GDM1 (cell line): ENCODE results near the gene OGT.
A peak's percentile ranks its signal among the peaks of the same experiment; 100 is the strongest.
"Not testable (repeated sequence)": the region's sequence is repeated elsewhere in the genome, so short reads cannot be mapped to it uniquely, and the experiment has no call there.

Source experiments
- DNase-seq: peaks from one replicate; lab custom pipeline; 2025; lab: John Stamatoyannopoulos, UW

The OGT gene

GRCh38 chrX:71586929-71587328, 54.0 kb downstream of the OGT start:
- DNase-seq: no peak

DNA sequence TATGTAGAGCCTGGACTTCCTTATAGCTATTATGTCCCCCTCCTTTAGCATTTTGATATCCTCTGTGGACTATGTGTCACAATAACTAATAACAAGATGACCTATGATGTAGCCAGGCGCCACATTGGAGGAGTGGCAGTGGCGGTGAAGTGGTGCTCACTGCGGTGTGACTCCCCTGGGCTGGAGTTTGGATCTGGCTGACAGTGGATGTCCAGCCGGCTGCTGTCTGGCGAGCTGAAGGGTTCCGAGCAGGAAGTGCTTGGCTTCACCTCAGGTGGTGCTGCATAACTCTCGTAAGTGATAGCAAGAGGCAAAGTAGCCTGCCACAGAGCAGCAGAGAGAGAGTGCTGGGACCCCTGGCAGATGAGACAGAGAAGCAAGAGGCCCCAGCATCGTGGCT, 60.3 kb downstream of the OGT start:
- DNase-seq: not testable (repeated sequence)

- DNase-seq: no peak
Observed at GRCh38 chrX:71599965-71600364, 67.1 kb downstream of the OGT start.

DNA sequence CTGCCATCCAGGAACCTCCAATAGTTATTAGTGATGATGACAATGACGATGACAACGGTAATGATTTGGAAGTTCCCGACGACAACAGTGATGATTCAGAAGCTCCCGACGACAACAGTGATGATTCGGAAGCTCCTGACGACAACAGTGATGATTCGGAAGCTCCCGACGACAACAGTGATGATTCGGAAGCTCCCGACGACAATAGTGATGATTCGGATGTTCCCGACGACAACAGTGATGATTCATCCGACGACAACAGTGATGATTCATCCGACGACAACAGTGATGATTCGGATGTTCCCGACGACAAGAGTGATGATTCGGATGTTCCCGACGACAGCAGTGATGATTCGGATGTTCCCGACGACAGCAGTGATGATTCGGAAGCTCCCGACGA, 70.7 kb downstream of the OGT start:
- no peak for DNase-seq

GRCh38 chrX:71604141-71604540, 71.2 kb downstream of the OGT start:
- DNase-seq: no peak

GRCh38 chrX:71604796-71605568, 72.1 kb downstream of the OGT start:
- DNase-seq: no peak

GRCh38 chrX:71606536-71607216, 73.8 kb downstream of the OGT start:
- DNase-seq: no peak

DNA sequence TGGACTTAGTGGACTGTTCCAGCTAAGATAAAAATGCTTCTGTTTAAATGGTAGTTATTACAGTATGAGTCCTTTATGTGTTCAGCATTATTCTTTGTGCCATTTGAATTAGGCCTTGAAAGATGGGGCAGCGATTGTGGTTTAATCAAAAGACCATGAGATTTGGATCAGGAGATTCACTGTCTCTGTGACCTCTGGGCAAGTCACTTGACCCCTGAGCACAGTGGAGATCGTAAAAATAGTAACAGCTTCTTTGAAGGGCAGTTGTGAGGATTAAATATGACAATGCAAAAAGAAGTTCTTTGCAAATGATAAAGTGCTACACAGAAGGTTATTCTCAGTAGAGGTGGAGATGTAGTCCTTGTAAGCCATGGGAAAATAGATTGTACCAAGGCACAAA, 74.6 kb downstream of the OGT start:
- DNase-seq: no peak

DNA sequence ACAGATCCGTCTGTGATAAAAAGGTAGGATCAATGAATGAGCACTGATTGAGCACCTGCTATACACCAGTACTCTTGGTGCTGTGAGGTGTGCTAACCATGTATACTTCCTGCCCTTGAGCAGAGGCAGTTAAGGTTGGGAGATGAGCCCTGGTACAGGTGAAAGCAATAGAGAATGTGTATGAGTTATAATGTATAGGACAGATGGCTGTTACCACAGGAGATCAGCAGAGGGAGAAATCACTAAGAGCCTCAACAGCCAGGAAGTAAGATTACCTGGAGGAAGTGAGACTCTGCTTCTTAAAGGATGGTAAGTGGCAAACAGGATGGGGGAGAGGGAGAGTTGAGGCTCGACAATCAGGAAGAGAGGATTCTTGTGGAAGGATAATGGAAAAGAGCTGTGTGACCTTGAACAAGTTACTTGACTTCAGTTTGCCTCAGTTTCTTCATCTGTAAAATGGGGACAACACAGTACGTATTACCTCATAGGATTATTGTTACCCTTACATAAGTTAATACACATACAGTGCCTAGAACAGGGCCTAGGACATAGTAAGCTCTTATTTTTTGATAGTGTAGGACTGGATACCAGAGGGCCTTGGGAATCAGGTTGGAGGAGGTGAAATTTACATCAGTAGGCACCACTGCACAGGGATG, 76.3 kb downstream of the OGT start:
- DNase-seq: no peak

- not testable (repeated sequence) for DNase-seq
Observed at GRCh38 chrX:71611736-71612135, 78.8 kb downstream of the OGT start.

- no peak for DNase-seq
Observed at GRCh38 chrX:71612256-71612655, 79.4 kb downstream of the OGT start.

DNA sequence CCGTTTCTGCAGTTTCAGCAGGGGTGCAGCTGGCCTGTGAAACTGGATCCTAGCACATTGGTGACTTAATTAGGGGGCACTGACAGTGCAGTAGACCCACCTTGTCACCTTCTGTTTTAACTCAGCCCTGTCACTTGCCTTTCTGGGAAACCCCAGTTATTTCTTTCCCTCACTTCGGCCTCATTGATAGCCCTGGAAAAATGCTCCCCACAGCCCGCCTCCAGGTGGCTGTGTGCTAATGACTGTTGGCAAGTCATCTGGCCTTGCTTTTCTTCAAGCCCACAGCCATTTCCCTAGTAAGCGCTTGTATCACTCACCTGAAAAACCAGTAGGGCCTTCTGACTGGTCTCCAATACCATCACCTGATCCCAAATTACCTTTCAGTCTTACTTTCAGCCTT, 82.2 kb downstream of the OGT start:
- DNase-seq: no peak

DNA sequence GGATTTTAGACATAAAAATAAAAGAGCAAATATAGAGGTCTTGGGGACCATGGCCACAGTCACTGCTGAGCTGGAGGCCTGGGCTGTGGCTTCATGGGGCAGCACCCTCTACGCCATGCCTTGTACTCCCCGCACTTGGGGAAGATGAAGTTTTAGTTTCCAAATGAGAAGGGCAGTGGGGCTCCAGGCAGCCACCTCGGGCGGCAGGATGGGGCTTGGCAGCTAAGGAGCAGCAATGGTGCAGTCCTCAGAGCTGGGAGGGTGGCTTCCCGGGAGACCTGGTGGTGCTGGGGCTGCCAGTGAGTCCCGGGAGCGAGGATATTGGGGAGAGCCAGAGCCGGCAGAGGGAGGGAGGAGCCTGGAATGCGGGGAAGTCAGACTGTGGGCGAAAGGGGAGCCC, 83.0 kb downstream of the OGT start:
- DNase-seq: no peak

DNA sequence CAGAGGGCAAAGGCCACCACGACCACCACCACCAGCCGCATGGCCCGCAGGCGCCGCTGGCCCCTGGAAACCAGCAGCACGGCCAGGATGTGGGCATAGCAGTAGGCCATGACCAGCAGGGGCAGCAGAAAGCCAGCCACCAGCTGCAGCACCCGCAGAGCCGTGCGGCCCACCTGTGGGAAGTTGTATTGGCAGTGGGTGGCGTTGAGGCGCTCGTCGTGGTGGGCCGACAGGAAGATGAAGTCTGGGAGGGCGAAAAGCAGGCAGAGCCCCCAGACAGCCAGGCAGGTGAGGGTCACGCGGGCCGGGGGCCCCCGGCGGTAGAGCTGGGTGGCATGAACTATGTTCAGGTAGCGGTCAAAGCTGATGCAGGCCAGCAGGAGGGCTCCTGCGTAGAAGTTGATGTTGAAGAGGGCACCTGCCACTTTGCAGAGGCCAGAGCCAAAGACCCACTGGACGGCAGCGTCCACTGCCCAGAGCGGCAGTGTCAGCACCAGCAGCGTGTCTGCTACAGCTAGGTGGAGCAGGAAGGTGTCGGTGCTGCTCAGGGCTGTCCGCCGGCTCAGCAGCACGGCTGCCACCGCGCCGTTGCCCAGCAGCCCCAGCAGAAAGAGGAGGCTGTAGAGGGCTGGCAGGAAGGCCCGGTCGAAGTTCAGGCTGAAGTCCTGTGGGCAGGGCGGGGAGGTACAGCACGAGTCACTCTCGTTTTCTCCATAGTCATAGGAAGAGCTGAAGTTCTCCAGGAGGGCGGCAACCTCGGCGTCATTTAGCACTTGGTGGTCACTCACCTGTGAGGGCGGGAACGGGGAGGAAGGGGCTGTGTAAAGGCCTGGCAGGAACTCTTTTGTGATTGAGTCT, 84.0 kb downstream of the OGT start:
- DNase-seq: no peak

DNA sequence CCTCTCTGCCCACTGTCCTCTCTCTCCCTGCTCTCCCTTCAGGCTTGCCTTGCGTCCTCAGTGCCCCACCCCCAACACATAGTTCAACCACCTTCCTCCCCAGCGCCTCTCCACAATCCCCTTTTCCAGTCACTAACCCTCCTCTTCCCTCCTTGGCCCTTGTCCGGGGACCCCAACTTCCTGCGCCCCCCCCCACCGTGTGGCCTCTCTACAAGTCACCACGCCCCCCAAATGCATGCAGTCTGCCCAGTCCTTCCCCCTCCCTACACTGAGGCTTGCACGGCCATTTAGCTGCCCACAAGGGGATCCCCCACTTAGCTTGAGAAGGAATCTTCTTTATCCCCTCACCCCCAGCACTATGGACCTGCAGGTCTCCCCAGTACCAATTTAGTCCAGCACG, 84.8 kb downstream of the OGT start:
- DNase-seq: no peak

- DNase-seq: peak; percentile 75
Observed at GRCh38 chrX:71618303-71618721, 85.4 kb downstream of the OGT start, which contains the start of gene CXCR3. CXCR3 (minus strand) TSS chrX:71618511; CDS start chrX:71618449, 62 bp downstream.

DNA sequence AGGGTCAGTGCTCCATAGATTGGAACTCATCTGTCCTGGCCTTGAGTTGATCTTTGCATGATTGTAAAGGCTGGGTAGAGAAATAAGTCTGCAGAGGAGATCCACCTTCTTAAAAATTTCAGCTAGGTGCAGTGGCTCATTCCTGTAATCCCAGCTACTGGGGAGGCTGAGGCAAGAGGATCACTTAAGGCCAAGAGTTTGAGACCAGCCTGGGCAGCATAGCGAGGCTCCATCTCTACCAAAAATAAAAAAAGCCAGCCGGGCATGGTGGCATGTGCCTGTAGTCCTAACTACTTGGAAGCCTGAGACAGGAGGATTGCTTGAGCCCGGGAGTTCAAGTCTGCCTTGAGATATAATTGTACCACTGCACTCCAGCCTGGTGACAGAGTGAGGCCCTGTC, 85.9 kb downstream of the OGT start:
- no peak for DNase-seq

- DNase-seq: no peak
Observed at GRCh38 chrX:71619193-71619592, 86.3 kb downstream of the OGT start.

- DNase-seq: no peak
Observed at GRCh38 chrX:71619986-71620385, 87.1 kb downstream of the OGT start.

- no peak for DNase-seq
Observed at GRCh38 chrX:71621603-71622002, 88.7 kb downstream of the OGT start.

GRCh38 chrX:71622032-71622575, 89.2 kb downstream of the OGT start:
- no peak for DNase-seq
